Measurements from ENCODE around the gene PACRG. TPM values are rescaled to one million over a fixed set of nuclear protein-coding genes. Genes with fewer than 3 reads are reported as not detected.

PACRG gene
- total and polyA plus RNA-seq, 8 donors, result 1.8 to 28.6 (median 3.2) TPM; not detected in 2

DNA sequence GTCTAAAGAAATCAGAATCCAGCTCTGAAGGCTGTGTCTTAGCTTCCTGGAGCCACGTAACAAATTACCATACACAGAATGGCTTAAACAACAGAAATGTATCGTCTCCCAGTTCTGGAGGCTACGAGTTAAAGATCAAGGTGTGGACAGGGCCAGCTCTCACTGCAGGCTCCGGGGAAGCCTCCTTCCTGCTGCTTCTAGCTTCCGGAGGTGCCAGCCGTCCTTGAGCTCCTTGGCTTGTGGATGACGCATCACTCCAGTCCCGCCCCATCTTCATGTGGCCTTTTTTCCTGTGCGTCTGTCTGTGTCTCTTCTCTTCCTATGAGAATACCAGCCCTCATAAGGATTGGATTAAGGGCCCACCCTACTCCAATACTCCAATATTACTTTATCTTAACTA lies 367.6 kb downstream of the PACRG start:
- H3K4me3 ChIP-seq, result no peak overlapping the region
- intact Hi-C loops (cut with DNase I; ENCODE audit: low total_unique reads), result no loop called here
- DNase-seq, result no peak
- 88 to 93% (median 91%) methylated on average over 9 of the region's 9 CpGs for WGBS, 5 donors
- no peak overlapping the region for H3K27ac ChIP-seq
- H3K9me3 ChIP-seq, result peaks cover 0 to 7% (median 0%) of the 10 kb centered on the region in 4 donors
- no peak for TF ChIP-seq POLR2AphosphoS5 (IDR thresholded peaks at IDR 0.05)
- no peak for TF ChIP-seq POLR2A (IDR thresholded peaks at IDR 0.05)
- H3K27me3 ChIP-seq, result no peaks in the 10 kb centered on the region
- no peaks in the 10 kb centered on the region for H3K4me1 ChIP-seq
- H3K36me3 ChIP-seq, result no peaks in the 10 kb centered on the region

DNA sequence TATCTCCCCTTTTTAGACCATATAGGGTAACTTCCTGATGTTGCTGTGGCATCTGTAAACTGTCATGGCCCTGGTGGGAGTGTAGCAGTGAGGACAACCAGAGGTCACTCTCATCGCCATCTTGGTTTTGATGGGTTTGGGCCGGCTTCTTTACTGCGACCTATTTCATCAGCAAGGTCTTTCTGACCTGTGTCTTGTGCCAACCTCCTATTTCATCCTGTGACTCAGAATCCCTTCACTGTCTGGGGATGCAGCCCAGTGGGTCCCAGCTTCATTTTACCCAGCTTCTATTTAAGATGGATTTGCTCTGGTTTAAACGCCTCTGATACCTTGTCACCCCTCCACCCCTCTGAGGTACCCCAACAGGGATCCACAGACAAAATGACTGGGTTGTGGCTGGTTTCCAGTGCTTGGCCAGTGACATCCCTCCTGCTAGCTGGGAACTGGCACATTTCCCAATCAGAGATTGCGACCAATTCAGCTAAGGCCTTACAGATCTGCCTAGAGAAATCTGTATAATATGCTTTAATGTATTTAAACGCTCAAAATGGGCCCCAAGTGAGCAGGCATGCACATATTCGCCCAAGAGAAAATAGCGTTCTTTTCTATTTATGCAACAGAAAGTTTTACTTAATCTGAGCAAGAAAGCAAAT lies 371.2 kb downstream of the PACRG start:
- no peak overlapping the region for H3K27ac ChIP-seq
- no peaks in the 10 kb centered on the region for H3K27me3 ChIP-seq
- 79 to 87% (median 86%) methylated on average over 8 of the region's 8 CpGs for WGBS, 5 donors
- peaks cover 0 to 7% (median 0%) of the 10 kb centered on the region in 4 donors for H3K9me3 ChIP-seq
- no peaks in the 10 kb centered on the region for H3K4me1 ChIP-seq
- no peak overlapping the region for H3K4me3 ChIP-seq
- peak in 1 of 2 donors; percentile 9 for DNase-seq
- H3K36me3 ChIP-seq, result no peaks in the 10 kb centered on the region
- intact Hi-C loops (cut with DNase I; ENCODE audit: low total_unique reads), result no loop called here
- no peak for TF ChIP-seq POLR2AphosphoS5 (IDR thresholded peaks at IDR 0.05)
- TF ChIP-seq EP300 (IDR thresholded peaks at IDR 0.05), result no peak
- TF ChIP-seq POLR2A (IDR thresholded peaks at IDR 0.05), result no peak

GRCh38 chr6:163099621-163100171 lies 371.9 kb downstream of the PACRG start:
- no peaks in the 10 kb centered on the region for H3K4me1 ChIP-seq
- no peak for DNase-seq
- TF ChIP-seq POLR2A (IDR thresholded peaks at IDR 0.05) (no peak), CTCF (IDR thresholded peaks at IDR 0.05) (no peak), POLR2AphosphoS5 (IDR thresholded peaks at IDR 0.05) (no peak), EP300 (IDR thresholded peaks at IDR 0.05) (no peak)
- 88 to 94% (median 91%) methylated on average over 23 to 27 of the region's 27 CpGs for WGBS, 5 donors
- no peaks in the 10 kb centered on the region for H3K36me3 ChIP-seq
- H3K4me3 ChIP-seq, result no peak overlapping the region
- no peaks in the 10 kb centered on the region for H3K27me3 ChIP-seq
- intact Hi-C loops (cut with DNase I; ENCODE audit: low total_unique reads), result no loop called here
- H3K27ac ChIP-seq, result no peak overlapping the region
- H3K9me3 ChIP-seq, result peaks cover 0 to 7% (median 0%) of the 10 kb centered on the region in 4 donors

DNA sequence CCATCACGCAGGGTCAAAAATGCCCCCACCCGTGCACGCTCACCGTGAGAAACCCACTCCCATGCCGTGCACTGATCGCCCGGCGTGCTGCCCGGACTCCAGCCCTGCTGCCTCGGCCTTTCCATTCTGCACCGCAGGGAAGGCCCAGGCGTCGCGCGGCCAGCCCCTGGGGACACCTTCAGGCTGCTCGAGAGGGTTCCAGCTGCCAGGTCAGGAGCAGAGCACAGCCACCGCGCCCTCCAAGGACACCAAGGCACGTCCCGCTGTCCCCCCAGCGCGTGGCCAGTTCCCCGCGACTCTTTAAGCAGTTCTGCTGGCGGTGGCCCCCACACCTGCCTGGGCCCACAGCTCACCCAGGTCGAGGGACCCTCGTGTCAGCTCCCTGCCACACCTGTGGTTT lies 372.5 kb downstream of the PACRG start:
- Histone ChIP-seq H3K27ac (no peak overlapping the region), H3K4me1 (no peaks in the 10 kb centered on the region), H3K27me3 (no peaks in the 10 kb centered on the region), H3K36me3 (no peaks in the 10 kb centered on the region), H3K9me3 (peaks cover 0 to 7% (median 0%) of the 10 kb centered on the region in 4 donors), H3K4me3 (no peak overlapping the region)
- DNase-seq, result no peak
- 91 to 96% (median 94%) methylated on average over 18 to 27 of the region's 27 CpGs for WGBS, 5 donors
- no peak for TF ChIP-seq POLR2AphosphoS5 (IDR thresholded peaks at IDR 0.05)
- TF ChIP-seq CTCF (IDR thresholded peaks at IDR 0.05), result no peak
- intact Hi-C loops (cut with DNase I; ENCODE audit: low total_unique reads), result no loop called here

DNA sequence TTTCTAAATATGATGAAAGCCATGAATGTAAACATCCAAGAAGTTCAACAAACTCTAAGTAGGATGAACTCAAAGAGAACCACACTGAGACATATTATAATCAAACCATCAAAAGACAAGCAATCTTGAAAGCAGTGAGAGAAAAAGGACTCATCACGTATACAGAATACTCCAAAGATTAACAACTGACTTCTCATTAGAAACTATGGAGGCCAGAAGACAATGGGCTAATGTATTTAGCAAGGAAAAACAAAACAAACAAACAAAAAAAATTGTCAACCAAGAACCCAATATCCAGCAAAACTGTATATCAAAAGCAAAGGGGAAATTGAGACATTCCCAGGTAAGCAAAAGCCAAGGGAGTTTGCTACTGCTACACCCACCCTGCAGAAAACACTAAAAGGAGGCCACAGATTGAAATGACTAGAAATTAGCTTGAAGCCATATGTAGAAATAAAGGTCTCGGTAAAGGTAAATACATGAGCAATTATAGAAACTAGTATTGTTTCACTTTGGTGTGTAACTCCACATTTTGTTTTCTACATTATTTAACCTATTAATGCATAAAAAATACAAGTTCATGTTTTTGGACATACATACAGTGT lies 385.7 kb downstream of the PACRG start:
- TF ChIP-seq POLR2AphosphoS5 (IDR thresholded peaks at IDR 0.05) (no peak), POLR2A (IDR thresholded peaks at IDR 0.05) (no peak), EP300 (IDR thresholded peaks at IDR 0.05) (no peak), CTCF (IDR thresholded peaks at IDR 0.05) (no peak)
- Histone ChIP-seq H3K4me3 (no peak overlapping the region), H3K27ac (no peak overlapping the region), H3K4me1 (no peaks in the 10 kb centered on the region), H3K36me3 (no peaks in the 10 kb centered on the region), H3K27me3 (no peaks in the 10 kb centered on the region), H3K9me3 (peaks cover 0 to 22% (median 16%) of the 10 kb centered on the region in 4 donors)
- intact Hi-C loops (cut with DNase I; ENCODE audit: low total_unique reads), result no loop called here
- 87 to 95% (median 88%) methylated on average over 2 of the region's 2 CpGs for WGBS, 5 donors
- DNase-seq, result no peak

Data from stomach (tissue), 9 donors.